GM18511 (cell line): ENCODE data around the gene PTPRN2.
"Not testable (repeated sequence)": the region's sequence is repeated elsewhere in the genome, so short reads cannot be mapped to it uniquely, and the experiment has no call there.

Source experiments
- ATAC-seq: cut with Tn5 transposase; IDR thresholded peaks from one replicate; pipeline ENCODE4 v1.9.1; 2021; ENCODE audit warnings: mild to moderate bottlenecking, moderate library complexity; ENCODE audit not compliant: unreplicated experiment

PTPRN2 gene

GRCh38 chr7:157675427-157675927 lies 912.1 kb downstream of the PTPRN2 start:
- no peak for ATAC-seq

- no peak for ATAC-seq
Measured at GRCh38 chr7:157674715-157675426, 912.8 kb downstream of the PTPRN2 start.

- ATAC-seq, result no peak
Measured at GRCh38 chr7:157674027-157674714, 913.5 kb downstream of the PTPRN2 start.

- ATAC-seq, result no peak
Measured at GRCh38 chr7:157673573-157673972, 914.0 kb downstream of the PTPRN2 start.

GRCh38 chr7:157671358-157672255 lies 916.0 kb downstream of the PTPRN2 start:
- no peak for ATAC-seq

GRCh38 chr7:157670490-157671357 lies 916.9 kb downstream of the PTPRN2 start:
- no peak for ATAC-seq

- ATAC-seq, result no peak
Measured at GRCh38 chr7:157669768-157670351, 917.8 kb downstream of the PTPRN2 start.

GRCh38 chr7:157668884-157669767 lies 918.5 kb downstream of the PTPRN2 start:
- no peak for ATAC-seq

GRCh38 chr7:157668221-157668883 lies 919.3 kb downstream of the PTPRN2 start:
- no peak for ATAC-seq

GRCh38 chr7:157667731-157668130 lies 919.9 kb downstream of the PTPRN2 start:
- ATAC-seq, result no peak

- ATAC-seq, result no peak
Measured at GRCh38 chr7:157667261-157667660, 920.4 kb downstream of the PTPRN2 start.

- no peak for ATAC-seq
Measured at GRCh38 chr7:157666530-157667040, 921.0 kb downstream of the PTPRN2 start.

- ATAC-seq, result not testable (repeated sequence)
Measured at GRCh38 chr7:157665634-157665988, 922.0 kb downstream of the PTPRN2 start.

GRCh38 chr7:157664871-157665633 lies 922.6 kb downstream of the PTPRN2 start:
- ATAC-seq, result no peak

GRCh38 chr7:157664034-157664433 lies 923.6 kb downstream of the PTPRN2 start:
- no peak for ATAC-seq

GRCh38 chr7:157662981-157663716 lies 924.5 kb downstream of the PTPRN2 start:
- ATAC-seq, result no peak
